Measurements from ENCODE around the gene PPP2R2C.

DNA sequence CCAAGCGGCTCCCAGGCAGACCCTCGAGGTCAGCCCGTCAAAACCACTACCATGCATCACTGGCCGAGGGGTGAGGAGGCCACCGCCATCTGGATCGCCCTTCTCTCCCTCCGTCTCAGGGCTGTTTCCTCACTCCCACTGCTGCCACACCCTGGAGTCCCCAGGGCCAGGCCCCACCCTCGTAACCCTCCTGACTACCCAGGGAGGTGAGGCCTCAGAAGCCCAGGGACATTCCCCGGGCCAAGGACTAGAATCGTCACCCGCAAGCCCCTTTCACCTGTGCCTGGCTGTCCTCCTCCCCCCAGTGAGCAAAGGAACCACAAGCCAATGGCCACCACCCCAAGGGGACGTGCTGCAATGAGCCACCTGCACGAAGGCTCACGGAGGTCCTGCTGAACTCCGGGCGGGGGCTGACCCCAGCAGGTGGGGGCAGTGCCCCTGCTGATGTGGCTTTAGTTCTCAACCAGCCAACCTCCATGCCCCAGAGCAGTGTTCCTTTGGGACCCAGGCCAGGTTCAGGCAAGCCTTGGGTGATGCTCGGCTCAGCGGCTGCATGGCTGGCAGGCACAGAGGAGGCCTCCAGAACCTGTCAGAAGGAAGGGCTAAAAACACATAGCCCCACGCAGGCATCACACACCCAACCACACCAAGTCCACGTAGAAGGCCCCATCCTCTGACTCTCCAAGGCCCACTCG lies 23.8 kb downstream of the PPP2R2C start:
- TF ChIP-seq, protein P1, sequence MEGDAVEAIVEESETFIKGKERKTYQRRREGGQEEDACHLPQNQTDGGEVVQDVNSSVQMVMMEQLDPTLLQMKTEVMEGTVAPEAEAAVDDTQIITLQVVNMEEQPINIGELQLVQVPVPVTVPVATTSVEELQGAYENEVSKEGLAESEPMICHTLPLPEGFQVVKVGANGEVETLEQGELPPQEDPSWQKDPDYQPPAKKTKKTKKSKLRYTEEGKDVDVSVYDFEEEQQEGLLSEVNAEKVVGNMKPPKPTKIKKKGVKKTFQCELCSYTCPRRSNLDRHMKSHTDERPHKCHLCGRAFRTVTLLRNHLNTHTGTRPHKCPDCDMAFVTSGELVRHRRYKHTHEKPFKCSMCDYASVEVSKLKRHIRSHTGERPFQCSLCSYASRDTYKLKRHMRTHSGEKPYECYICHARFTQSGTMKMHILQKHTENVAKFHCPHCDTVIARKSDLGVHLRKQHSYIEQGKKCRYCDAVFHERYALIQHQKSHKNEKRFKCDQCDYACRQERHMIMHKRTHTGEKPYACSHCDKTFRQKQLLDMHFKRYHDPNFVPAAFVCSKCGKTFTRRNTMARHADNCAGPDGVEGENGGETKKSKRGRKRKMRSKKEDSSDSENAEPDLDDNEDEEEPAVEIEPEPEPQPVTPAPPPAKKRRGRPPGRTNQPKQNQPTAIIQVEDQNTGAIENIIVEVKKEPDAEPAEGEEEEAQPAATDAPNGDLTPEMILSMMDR (IDR thresholded peaks at IDR 0.05; ENCODE audit: borderline replicate concordance, extremely low read depth, low read length, poor library complexity, severe bottlenecking) = no peak
- no peak for TF ChIP-seq EZH2 (IDR thresholded peaks at IDR 0.05; ENCODE audit: borderline replicate concordance, low read depth, low read length, severe bottlenecking)
